ENCODE data around the gene ADGRG1. TPM values are rescaled to one million over a fixed set of nuclear protein-coding genes. Genes with fewer than 3 reads are reported as not detected.

Gene ADGRG1
- total RNA-seq, 1 donor from 2014 or later, result 13.9 TPM

- Histone ChIP-seq H3K27me3 (ENCODE audit: insufficient read depth, low read length) (peaks cover 6% of the 10 kb centered on the region), H4K20me1 (ENCODE audit: insufficient read depth, low read length) (no peaks in the 10 kb centered on the region), H3K27ac (ENCODE audit: low read depth, low read length) (no peak overlapping the region), H3K36me3 (ENCODE audit: insufficient read depth, low read length) (no peaks in the 10 kb centered on the region), H3K9me3 (ENCODE audit: insufficient read depth, low read depth, low read length) (no peaks in the 10 kb centered on the region), H3K4me2 (ENCODE audit: low read length) (no peak overlapping the region), H3K4me1 (ENCODE audit: insufficient read depth, low read length) (peaks cover 6% of the 10 kb centered on the region), H3K79me2 (ENCODE audit: insufficient read depth, low read length) (no peaks in the 10 kb centered on the region), H2AFZ (ENCODE audit: low read depth, low read length) (no peak overlapping the region), H3K9ac (ENCODE audit: low read length) (no peak overlapping the region), H3K4me3 (ENCODE audit: insufficient read depth, low read depth, low read length) (no peak overlapping the region)
- Mint-ChIP-seq H3K9me3 (ENCODE audit: unreplicated experiment) (no peaks in the 10 kb centered on the region), H3K27ac (ENCODE audit: unreplicated experiment) (no peak overlapping the region), H3K36me3 (ENCODE audit: low read depth, unreplicated experiment) (no peaks in the 10 kb centered on the region), H3K27me3 (ENCODE audit: low read depth, unreplicated experiment) (peaks cover 26% of the 10 kb centered on the region), H3K4me1 (ENCODE audit: low read depth, unreplicated experiment) (peaks cover 4% of the 10 kb centered on the region), H3K4me3 (ENCODE audit: unreplicated experiment) (no peak overlapping the region)
- TF ChIP-seq EZH2 (IDR thresholded peaks at IDR 0.05; ENCODE audit: insufficient read depth, low read length) (no peak), CTCF (IDR thresholded peaks at IDR 0.05; ENCODE audit: insufficient read depth, low read depth, low read length) (no peak)
- DNase-seq (ENCODE audit: low read depth) (no peak), FAIRE-seq (no peak)
Observed at GRCh38 chr16:57600952-57601580, 27.4 kb upstream of the ADGRG1 start.

GRCh38 chr16:57601801-57602478 lies 26.5 kb upstream of the ADGRG1 start:
- H3K27ac Mint-ChIP-seq (ENCODE audit: unreplicated experiment), result no peak overlapping the region
- Histone ChIP-seq H3K4me1 (ENCODE audit: insufficient read depth, low read length) (peaks cover 6% of the 10 kb centered on the region), H3K27ac (ENCODE audit: low read depth, low read length) (no peak overlapping the region), H3K27me3 (ENCODE audit: insufficient read depth, low read length) (peaks cover 6% of the 10 kb centered on the region), H3K4me2 (ENCODE audit: low read length) (no peak overlapping the region), H3K4me3 (ENCODE audit: insufficient read depth, low read depth, low read length) (no peak overlapping the region), H3K9ac (ENCODE audit: low read length) (no peak overlapping the region), H4K20me1 (ENCODE audit: insufficient read depth, low read length) (no peaks in the 10 kb centered on the region), H2AFZ (ENCODE audit: low read depth, low read length) (no peak overlapping the region), H3K36me3 (ENCODE audit: insufficient read depth, low read length) (no peaks in the 10 kb centered on the region), H3K9me3 (ENCODE audit: insufficient read depth, low read depth, low read length) (no peaks in the 10 kb centered on the region), H3K79me2 (ENCODE audit: insufficient read depth, low read length) (no peaks in the 10 kb centered on the region)
- H3K9me3 Mint-ChIP-seq (ENCODE audit: unreplicated experiment), result no peaks in the 10 kb centered on the region
- no peak for FAIRE-seq
- H3K4me3 Mint-ChIP-seq (ENCODE audit: unreplicated experiment), result no peak overlapping the region
- peak; percentile 27 for DNase-seq (ENCODE audit: low read depth)
- H3K27me3 Mint-ChIP-seq (ENCODE audit: low read depth, unreplicated experiment), result peaks cover 26% of the 10 kb centered on the region
- peaks cover 4% of the 10 kb centered on the region for H3K4me1 Mint-ChIP-seq (ENCODE audit: low read depth, unreplicated experiment)
- TF ChIP-seq CTCF (IDR thresholded peaks at IDR 0.05; ENCODE audit: insufficient read depth, low read depth, low read length) (no peak), EZH2 (IDR thresholded peaks at IDR 0.05; ENCODE audit: insufficient read depth, low read length) (no peak)
- no peaks in the 10 kb centered on the region for H3K36me3 Mint-ChIP-seq (ENCODE audit: low read depth, unreplicated experiment)
